K562 (cell line): ENCODE results near the gene POU2AF1.

Experiments used
- CEBPB ChIP-seq: fragments of 450-650 bp; IDR thresholded peaks from 2 replicates; pipeline ENCODE4 v1.6.1; 2016; ENCODE audit warnings: missing genetic modification characterization, missing compliant biosample characterization
- JUNB ChIP-seq: fragments of 450-650 bp; formaldehyde crosslinking; conservative IDR thresholded peaks from 2 replicates; pipeline ENCODE4 v1.4.0; 2020; ENCODE audit warnings: mild to moderate bottlenecking
- NELFE ChIP-seq: IDR thresholded peaks from 2 replicates; pipeline ENCODE4 v1.6.1; 2011; ENCODE audit warnings: mild to moderate bottlenecking; ENCODE audit not compliant: insufficient read depth, insufficient read length
- SP2 ChIP-seq: IDR thresholded peaks from 2 replicates; pipeline ENCODE4 v1.6.1; 2011; ENCODE audit warnings: mild to moderate bottlenecking, low read depth, low read length, moderate library complexity; ENCODE audit not compliant: poor library complexity, severe bottlenecking; ENCODE audit errors: extremely low read depth
- SRF ChIP-seq, 2 experiments: fragments of 250-450, 450-650 bp in 1 of 2; sonication (Bioruptor Pico) in 1 of 2; sonication (generic) in 1 of 2; formaldehyde crosslinking; IDR thresholded peaks; 2 replicates each; pipeline versions ENCODE4 v1.5.0 to v1.5.1; 2020 to 2022; ENCODE audit warnings: mild to moderate bottlenecking in 1 of 2, missing genetic modification reagents in 1 of 2
- ZBTB7A ChIP-seq: IDR thresholded peaks from 2 replicates; pipeline ENCODE4 v1.6.1; 2011; ENCODE audit warnings: low read depth, mild to moderate bottlenecking, low read length, moderate library complexity, borderline replicate concordance; ENCODE audit not compliant: control insufficient read depth
- ZNF24 ChIP-seq: fragments of 450-650 bp; IDR thresholded peaks from 2 replicates; pipeline ENCODE4 v1.6.1; 2016
- TF ChIP-seq, protein P1 (sequence below), 2 experiments: fragments of 450-650 bp; formaldehyde crosslinking in 1 of 2; IDR thresholded peaks; 2 replicates each; pipeline versions ENCODE4 v1.4.0 to v1.6.1; 2014 to 2020; ENCODE audit warnings: mild to moderate bottlenecking in 2 of 2, borderline replicate concordance in 1 of 2, low read depth in 1 of 2
- TF ChIP-seq, protein P2 (sequence below), 3 experiments: IDR thresholded peaks in 2 of 3; conservative IDR thresholded peaks in 1 of 3; 2 replicates each; pipeline ENCODE4 v1.5.1; 2011 to 2012; ENCODE audit warnings: low read length in 3 of 3, mild to moderate bottlenecking in 3 of 3, control low read depth in 2 of 3, improper control_type of control experiment in 1 of 3, inconsistent platforms in 1 of 3, low read depth in 1 of 3, mixed read lengths in 1 of 3, moderate library complexity in 1 of 3; ENCODE audit not compliant: insufficient read depth in 2 of 3
- TF ChIP-seq, protein P3 (sequence below): IDR thresholded peaks from 2 replicates; pipeline ENCODE4 v1.6.1; 2012; ENCODE audit warnings: low read depth, low read length, improper control_type of control experiment, borderline replicate concordance
- TF ChIP-seq, protein P4 (sequence below): fragments of 450-650 bp; IDR thresholded peaks from 2 replicates; pipeline ENCODE4 v1.6.1; 2016; ENCODE audit warnings: missing biosample characterization, missing genetic modification characterization
- TF ChIP-seq, protein P5 (sequence below): sonication (generic); formaldehyde crosslinking; IDR thresholded peaks from 2 replicates; pipeline ENCODE4 v1.8.1; 2023; ENCODE audit warnings: mild to moderate bottlenecking, missing genetic modification reagents
- TF ChIP-seq, protein P6 (sequence below): fragments of 450-650 bp; conservative IDR thresholded peaks from 2 replicates; pipeline ENCODE4 v1.6.1; 2016; ENCODE audit warnings: missing genetic modification characterization, low read depth, mild to moderate bottlenecking, control low read depth, missing compliant biosample characterization

DNA sequence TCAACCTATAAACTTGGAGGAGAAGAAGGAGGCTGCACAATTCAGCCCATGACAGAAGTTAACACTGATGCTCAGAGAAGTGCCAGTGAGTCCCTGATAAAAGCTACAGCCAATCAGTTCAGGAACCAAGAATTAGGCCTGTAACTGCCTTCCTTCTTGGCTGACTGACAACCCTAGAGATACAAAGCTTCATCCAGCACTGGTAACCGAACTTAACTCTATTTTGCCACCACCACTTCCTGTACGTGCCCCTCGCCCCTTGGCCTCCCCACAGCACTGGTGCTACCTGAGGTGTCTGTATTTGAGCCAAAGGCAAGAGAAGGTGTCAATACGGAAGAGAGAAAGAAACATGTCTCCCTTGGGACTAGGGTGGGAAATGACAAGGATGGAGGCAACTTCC, 40.1 kb upstream of the POU2AF1 start:
- TF ChIP-seq ZBTB7A (no peak), SRF (CRISPR knock-in tag; IDR thresholded peaks at IDR 0.05) (no peak), NELFE (no peak), CEBPB (tag) (no peak), SP2 (no peak), JUNB (CRISPR knock-in tag) (no peak), ZNF24 (no peak)
- TF ChIP-seq, protein P1, sequence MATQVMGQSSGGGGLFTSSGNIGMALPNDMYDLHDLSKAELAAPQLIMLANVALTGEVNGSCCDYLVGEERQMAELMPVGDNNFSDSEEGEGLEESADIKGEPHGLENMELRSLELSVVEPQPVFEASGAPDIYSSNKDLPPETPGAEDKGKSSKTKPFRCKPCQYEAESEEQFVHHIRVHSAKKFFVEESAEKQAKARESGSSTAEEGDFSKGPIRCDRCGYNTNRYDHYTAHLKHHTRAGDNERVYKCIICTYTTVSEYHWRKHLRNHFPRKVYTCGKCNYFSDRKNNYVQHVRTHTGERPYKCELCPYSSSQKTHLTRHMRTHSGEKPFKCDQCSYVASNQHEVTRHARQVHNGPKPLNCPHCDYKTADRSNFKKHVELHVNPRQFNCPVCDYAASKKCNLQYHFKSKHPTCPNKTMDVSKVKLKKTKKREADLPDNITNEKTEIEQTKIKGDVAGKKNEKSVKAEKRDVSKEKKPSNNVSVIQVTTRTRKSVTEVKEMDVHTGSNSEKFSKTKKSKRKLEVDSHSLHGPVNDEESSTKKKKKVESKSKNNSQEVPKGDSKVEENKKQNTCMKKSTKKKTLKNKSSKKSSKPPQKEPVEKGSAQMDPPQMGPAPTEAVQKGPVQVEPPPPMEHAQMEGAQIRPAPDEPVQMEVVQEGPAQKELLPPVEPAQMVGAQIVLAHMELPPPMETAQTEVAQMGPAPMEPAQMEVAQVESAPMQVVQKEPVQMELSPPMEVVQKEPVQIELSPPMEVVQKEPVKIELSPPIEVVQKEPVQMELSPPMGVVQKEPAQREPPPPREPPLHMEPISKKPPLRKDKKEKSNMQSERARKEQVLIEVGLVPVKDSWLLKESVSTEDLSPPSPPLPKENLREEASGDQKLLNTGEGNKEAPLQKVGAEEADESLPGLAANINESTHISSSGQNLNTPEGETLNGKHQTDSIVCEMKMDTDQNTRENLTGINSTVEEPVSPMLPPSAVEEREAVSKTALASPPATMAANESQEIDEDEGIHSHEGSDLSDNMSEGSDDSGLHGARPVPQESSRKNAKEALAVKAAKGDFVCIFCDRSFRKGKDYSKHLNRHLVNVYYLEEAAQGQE (IDR thresholded peaks at IDR 0.05; ENCODE audit: borderline replicate concordance) = no peak
- TF ChIP-seq, protein P1 (CRISPR knock-in tag; IDR thresholded peaks at IDR 0.05; ENCODE audit: low read depth) = no peak
- TF ChIP-seq, protein P2, sequence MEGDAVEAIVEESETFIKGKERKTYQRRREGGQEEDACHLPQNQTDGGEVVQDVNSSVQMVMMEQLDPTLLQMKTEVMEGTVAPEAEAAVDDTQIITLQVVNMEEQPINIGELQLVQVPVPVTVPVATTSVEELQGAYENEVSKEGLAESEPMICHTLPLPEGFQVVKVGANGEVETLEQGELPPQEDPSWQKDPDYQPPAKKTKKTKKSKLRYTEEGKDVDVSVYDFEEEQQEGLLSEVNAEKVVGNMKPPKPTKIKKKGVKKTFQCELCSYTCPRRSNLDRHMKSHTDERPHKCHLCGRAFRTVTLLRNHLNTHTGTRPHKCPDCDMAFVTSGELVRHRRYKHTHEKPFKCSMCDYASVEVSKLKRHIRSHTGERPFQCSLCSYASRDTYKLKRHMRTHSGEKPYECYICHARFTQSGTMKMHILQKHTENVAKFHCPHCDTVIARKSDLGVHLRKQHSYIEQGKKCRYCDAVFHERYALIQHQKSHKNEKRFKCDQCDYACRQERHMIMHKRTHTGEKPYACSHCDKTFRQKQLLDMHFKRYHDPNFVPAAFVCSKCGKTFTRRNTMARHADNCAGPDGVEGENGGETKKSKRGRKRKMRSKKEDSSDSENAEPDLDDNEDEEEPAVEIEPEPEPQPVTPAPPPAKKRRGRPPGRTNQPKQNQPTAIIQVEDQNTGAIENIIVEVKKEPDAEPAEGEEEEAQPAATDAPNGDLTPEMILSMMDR (IDR thresholded peaks at IDR 0.05 in 2 of 3, conservative IDR thresholded peaks at IDR 0.05 in 1 of 3; ENCODE audit: insufficient read depth in 2 of 3, low read depth in 1 of 3, low read length in 3 of 3) = no peak
- TF ChIP-seq, protein P3, sequence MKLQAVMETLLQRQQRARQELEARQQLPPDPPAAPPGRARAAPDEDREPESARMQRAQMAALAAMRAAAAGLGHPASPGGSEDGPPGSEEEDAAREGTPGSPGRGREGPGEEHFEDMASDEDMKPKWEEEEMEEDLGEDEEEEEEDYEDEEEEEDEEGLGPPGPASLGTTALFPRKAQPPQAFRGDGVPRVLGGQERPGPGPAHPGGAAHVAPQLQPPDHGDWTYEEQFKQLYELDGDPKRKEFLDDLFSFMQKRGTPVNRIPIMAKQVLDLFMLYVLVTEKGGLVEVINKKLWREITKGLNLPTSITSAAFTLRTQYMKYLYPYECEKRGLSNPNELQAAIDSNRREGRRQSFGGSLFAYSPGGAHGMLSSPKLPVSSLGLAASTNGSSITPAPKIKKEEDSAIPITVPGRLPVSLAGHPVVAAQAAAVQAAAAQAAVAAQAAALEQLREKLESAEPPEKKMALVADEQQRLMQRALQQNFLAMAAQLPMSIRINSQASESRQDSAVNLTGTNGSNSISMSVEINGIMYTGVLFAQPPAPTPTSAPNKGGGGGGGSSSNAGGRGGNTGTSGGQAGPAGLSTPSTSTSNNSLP = no peak
- TF ChIP-seq, protein P4, sequence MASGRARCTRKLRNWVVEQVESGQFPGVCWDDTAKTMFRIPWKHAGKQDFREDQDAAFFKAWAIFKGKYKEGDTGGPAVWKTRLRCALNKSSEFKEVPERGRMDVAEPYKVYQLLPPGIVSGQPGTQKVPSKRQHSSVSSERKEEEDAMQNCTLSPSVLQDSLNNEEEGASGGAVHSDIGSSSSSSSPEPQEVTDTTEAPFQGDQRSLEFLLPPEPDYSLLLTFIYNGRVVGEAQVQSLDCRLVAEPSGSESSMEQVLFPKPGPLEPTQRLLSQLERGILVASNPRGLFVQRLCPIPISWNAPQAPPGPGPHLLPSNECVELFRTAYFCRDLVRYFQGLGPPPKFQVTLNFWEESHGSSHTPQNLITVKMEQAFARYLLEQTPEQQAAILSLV = no peak
- TF ChIP-seq, protein P5, sequence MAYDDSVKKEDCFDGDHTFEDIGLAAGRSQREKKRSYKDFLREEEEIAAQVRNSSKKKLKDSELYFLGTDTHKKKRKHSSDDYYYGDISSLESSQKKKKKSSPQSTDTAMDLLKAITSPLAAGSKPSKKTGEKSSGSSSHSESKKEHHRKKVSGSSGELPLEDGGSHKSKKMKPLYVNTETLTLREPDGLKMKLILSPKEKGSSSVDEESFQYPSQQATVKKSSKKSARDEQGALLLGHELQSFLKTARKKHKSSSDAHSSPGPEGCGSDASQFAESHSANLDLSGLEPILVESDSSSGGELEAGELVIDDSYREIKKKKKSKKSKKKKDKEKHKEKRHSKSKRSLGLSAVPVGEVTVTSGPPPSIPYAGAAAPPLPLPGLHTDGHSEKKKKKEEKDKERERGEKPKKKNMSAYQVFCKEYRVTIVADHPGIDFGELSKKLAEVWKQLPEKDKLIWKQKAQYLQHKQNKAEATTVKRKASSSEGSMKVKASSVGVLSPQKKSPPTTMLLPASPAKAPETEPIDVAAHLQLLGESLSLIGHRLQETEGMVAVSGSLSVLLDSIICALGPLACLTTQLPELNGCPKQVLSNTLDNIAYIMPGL (CRISPR knock-in tag) = no peak
- TF ChIP-seq, protein P6, sequence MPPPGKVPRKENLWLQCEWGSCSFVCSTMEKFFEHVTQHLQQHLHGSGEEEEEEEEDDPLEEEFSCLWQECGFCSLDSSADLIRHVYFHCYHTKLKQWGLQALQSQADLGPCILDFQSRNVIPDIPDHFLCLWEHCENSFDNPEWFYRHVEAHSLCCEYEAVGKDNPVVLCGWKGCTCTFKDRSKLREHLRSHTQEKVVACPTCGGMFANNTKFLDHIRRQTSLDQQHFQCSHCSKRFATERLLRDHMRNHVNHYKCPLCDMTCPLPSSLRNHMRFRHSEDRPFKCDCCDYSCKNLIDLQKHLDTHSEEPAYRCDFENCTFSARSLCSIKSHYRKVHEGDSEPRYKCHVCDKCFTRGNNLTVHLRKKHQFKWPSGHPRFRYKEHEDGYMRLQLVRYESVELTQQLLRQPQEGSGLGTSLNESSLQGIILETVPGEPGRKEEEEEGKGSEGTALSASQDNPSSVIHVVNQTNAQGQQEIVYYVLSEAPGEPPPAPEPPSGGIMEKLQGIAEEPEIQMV (tag) = no peak
